ENCODE measurements around the gene SYCN.
"Not testable (repeated sequence)": the region's sequence is repeated elsewhere in the genome, so short reads cannot be mapped to it uniquely, and the experiment has no call there.

Gene SYCN

GRCh38 chr19:39203372-39204341, at the start of gene SYCN:
SYCN (minus strand) TSS chr19:39204263; CDS start chr19:39204254, 9 bp downstream.
- no peak for DNase-seq (ENCODE audit: low read depth in 2 of 2)

- DNase-seq (ENCODE audit: low read depth in 2 of 2) = no peak
These were observed 49.5 kb upstream of the SYCN start for GRCh38 chr19:39253374-39254149.

GRCh38 chr19:39252458-39252857, 48.4 kb upstream of the SYCN start:
- DNase-seq (ENCODE audit: low read depth in 2 of 2) = no peak

GRCh38 chr19:39251846-39252245, 47.8 kb upstream of the SYCN start:
- DNase-seq (ENCODE audit: low read depth in 2 of 2) = no peak

- no peak for DNase-seq (ENCODE audit: low read depth in 2 of 2)
These were observed 47.0 kb upstream of the SYCN start for GRCh38 chr19:39251081-39251480.

- no peak for DNase-seq (ENCODE audit: low read depth in 2 of 2)
These were observed 44.7 kb upstream of the SYCN start, which contains the start of gene IFNL4 for GRCh38 chr19:39248806-39249205. IFNL4 (minus strand) TSS chr19:39248856.

GRCh38 chr19:39247701-39248664, 43.9 kb upstream of the SYCN start:
- DNase-seq (ENCODE audit: low read depth in 2 of 2) = no peak

GRCh38 chr19:39246951-39247669, 43.0 kb upstream of the SYCN start:
- no peak for DNase-seq (ENCODE audit: low read depth in 2 of 2)

GRCh38 chr19:39245166-39245565, 41.1 kb upstream of the SYCN start:
- not testable (repeated sequence) for DNase-seq (ENCODE audit: low read depth in 2 of 2)

GRCh38 chr19:39244410-39245100, 40.5 kb upstream of the SYCN start, which contains the start of gene IFNL3:
IFNL3 (minus strand) TSS chr19:39245006; CDS start chr19:39244967, 39 bp downstream.
- not testable (repeated sequence) for DNase-seq (ENCODE audit: low read depth in 2 of 2)

- DNase-seq (ENCODE audit: low read depth in 2 of 2) = not testable (repeated sequence)
These were observed 39.7 kb upstream of the SYCN start for GRCh38 chr19:39243741-39244140.

GRCh38 chr19:39240421-39240820, 36.4 kb upstream of the SYCN start:
- no peak for DNase-seq (ENCODE audit: low read depth in 2 of 2)

GRCh38 chr19:39238944-39239343, 34.9 kb upstream of the SYCN start:
- DNase-seq (ENCODE audit: low read depth in 2 of 2) = no peak

GRCh38 chr19:39238209-39238608, 34.1 kb upstream of the SYCN start:
- DNase-seq (ENCODE audit: low read depth in 2 of 2) = no peak

- no peak for DNase-seq (ENCODE audit: low read depth in 2 of 2)
These were observed 33.4 kb upstream of the SYCN start for GRCh38 chr19:39237200-39238184.

- no peak for DNase-seq (ENCODE audit: low read depth in 2 of 2)
These were observed 32.5 kb upstream of the SYCN start for GRCh38 chr19:39236527-39236926.

- DNase-seq (ENCODE audit: low read depth in 2 of 2) = no peak
These were observed 28.6 kb upstream of the SYCN start for GRCh38 chr19:39232708-39233107.

GRCh38 chr19:39230096-39230764, 26.2 kb upstream of the SYCN start:
- no peak for DNase-seq (ENCODE audit: low read depth in 2 of 2)

All from stimulated activated CD8-positive, alpha-beta memory T cell treated with anti-CD3 and anti-CD28 coated beads, Interleukin-7, amount 100 ng/mL, for 1 hour (primary cell).